HepG2 (cell line): Measurements from ENCODE around the gene RASAL3. TPM values are rescaled to one million over a fixed set of nuclear protein-coding genes. Genes with fewer than 3 reads are reported as not detected.

Source experiments
- ATAC-seq: fragments of 200-7000 bp; cut with Tn5 transposase; 3 replicates; pipeline ENCODE4 v1.9.1; 2020; ENCODE audit warnings: mild to moderate bottlenecking, moderate library complexity
- BruUV-seq: library from RNA; stranded (reverse); fragments of 400-500 nt; replicated peaks from 2 replicates; lab custom pipeline; 2021; lab: Mats Ljungman, UMichigan
- CTCF ChIA-PET: fragments of 300-600 bp; formaldehyde crosslinking; extraction: SDS; loops from one replicate; lab custom pipeline; 2021; ENCODE audit warnings: low total read pairs, inconsistent platforms, low intra/inter-chr PET ratio; lab: Yijun Ruan, JAX
- POLR2A ChIA-PET: fragments of 350-600 bp; sonication (Branson Sonifier 250); formaldehyde crosslinking; loops from one replicate; lab custom pipeline; 2020; ENCODE audit warnings: antibody characterized with exemption, inconsistent platforms; lab: Yijun Ruan, JAX
- DNase-seq: peaks from one replicate; pipeline ENCODE4 v3.0.0-alpha.2; 2015; ENCODE audit warnings: low spot score
- FAIRE-seq: peaks from 3 replicates; lab custom pipeline; 2011; peaks lifted over from hg19 to GRCh38; lab: Jason Lieb, UNC
- H2AFZ ChIP-seq: one replicate; pipeline ENCODE4 v1.6.1; 2011; ENCODE audit warnings: low read length, inconsistent platforms
- H3K27ac ChIP-seq: fragments of 300-600 bp; 3 replicates; pipeline ENCODE4 v1.8.0; 2011; ENCODE audit warnings: mixed run types, mild to moderate bottlenecking, mixed read lengths, low read length, inconsistent platforms; ENCODE audit not compliant: insufficient read depth; ENCODE audit errors: extremely low read length
- H3K27me3 ChIP-seq, 2 experiments: fragments of 200-600 bp in 1 of 2; 2 replicates in 1 of 2; 3 replicates in 1 of 2; pipeline versions ENCODE4 v1.6.0 to v1.8.0; 2011; ENCODE audit warnings: low read length in 2 of 2, mild to moderate bottlenecking in 2 of 2, moderate library complexity in 2 of 2, inconsistent platforms in 1 of 2; ENCODE audit not compliant: insufficient read depth in 2 of 2, control insufficient read depth in 1 of 2
- H3K36me3 ChIP-seq, 2 experiments: fragments of 200-600 bp in 1 of 2; replicated peaks in 1 of 2; 2 replicates in 1 of 2; 3 replicates in 1 of 2; pipeline versions ENCODE4 v1.5.1 to v1.8.0; 2011; ENCODE audit warnings: low read length in 2 of 2, inconsistent platforms in 1 of 2; ENCODE audit not compliant: insufficient read depth in 2 of 2, control insufficient read depth in 1 of 2
- H3K4me1 ChIP-seq: 2 replicates; pipeline ENCODE4 v1.5.1; 2012; ENCODE audit warnings: low read length, inconsistent platforms; ENCODE audit not compliant: insufficient read depth
- H3K4me2 ChIP-seq: 2 replicates; pipeline ENCODE4 v1.6.0; 2011; ENCODE audit warnings: low read depth, low read length, inconsistent platforms
- H3K4me3 ChIP-seq, 3 experiments: fragments of 200-600 bp in 1 of 3; sonication (generic), shearing (Covaris generic) in 1 of 3; replicated peaks in 1 of 3; 2 replicates each; pipeline ENCODE4 v1.5.1; 2011 to 2016; ENCODE audit warnings: low read length in 3 of 3, inconsistent platforms in 2 of 3, low read depth in 2 of 3, mild to moderate bottlenecking in 2 of 3, control low read depth in 1 of 3, mixed read lengths in 1 of 3; ENCODE audit not compliant: insufficient read depth in 1 of 3
- H3K79me2 ChIP-seq: one replicate; pipeline ENCODE4 v1.6.1; 2011; ENCODE audit warnings: low read length, inconsistent platforms; ENCODE audit not compliant: insufficient read depth
- H3K9ac ChIP-seq: 2 replicates; pipeline ENCODE4 v1.6.0; 2011; ENCODE audit warnings: mild to moderate bottlenecking, low read depth, low read length, inconsistent platforms; ENCODE audit not compliant: insufficient read depth
- H3K9me3 ChIP-seq: 2 replicates; pipeline ENCODE4 v1.5.1; 2012; ENCODE audit warnings: mild to moderate bottlenecking, low read length
- H4K20me1 ChIP-seq: 2 replicates; pipeline ENCODE4 v1.6.0; 2011; ENCODE audit warnings: inconsistent platforms, mild to moderate bottlenecking, low read length, moderate library complexity; ENCODE audit not compliant: insufficient read depth
- CSRNP1 ChIP-seq: sonication (generic); formaldehyde crosslinking; IDR thresholded peaks from 2 replicates; pipeline ENCODE4 v1.8.1; 2023; ENCODE audit warnings: mild to moderate bottlenecking, missing genetic modification reagents
- NFIC ChIP-seq: IDR thresholded peaks from 2 replicates; pipeline ENCODE4 v1.6.1; 2012; ENCODE audit warnings: mild to moderate bottlenecking, low read length, inconsistent platforms
- PAF1 ChIP-seq: IDR thresholded peaks from 2 replicates; pipeline ENCODE4 v1.6.1; 2016; ENCODE audit warnings: missing genetic modification reagents, missing compliant biosample characterization
- POLR2AphosphoS5 ChIP-seq: IDR thresholded peaks from 2 replicates; pipeline ENCODE4 v1.6.1; 2012; ENCODE audit warnings: low read depth, low read length
- REL ChIP-seq: sonication (generic); formaldehyde crosslinking; conservative IDR thresholded peaks from 2 replicates; pipeline ENCODE4 v1.8.0; 2022; ENCODE audit warnings: mild to moderate bottlenecking, missing genetic modification reagents, moderate library complexity
- RORA ChIP-seq: sonication (generic); formaldehyde crosslinking; IDR thresholded peaks from 2 replicates; pipeline ENCODE4 v1.5.0; 2020; ENCODE audit warnings: mild to moderate bottlenecking, missing genetic modification reagents, moderate library complexity
- RXRA ChIP-seq: sonication (generic); formaldehyde crosslinking; IDR thresholded peaks from 2 replicates; pipeline ENCODE4 v1.5.1; 2020; ENCODE audit warnings: missing genetic modification reagents
- RXRB ChIP-seq: IDR thresholded peaks from 2 replicates; pipeline ENCODE4 v1.6.1; 2016; ENCODE audit warnings: borderline replicate concordance, missing genetic modification reagents, missing compliant biosample characterization
- SIN3A ChIP-seq: IDR thresholded peaks from 2 replicates; pipeline ENCODE4 v1.6.1; 2011; ENCODE audit warnings: low read depth, mild to moderate bottlenecking, control low read depth, low read length, borderline replicate concordance
- TCF12 ChIP-seq, 2 experiments: fragments of 450-650 bp in 1 of 2; sonication (generic) in 1 of 2; formaldehyde crosslinking in 1 of 2; IDR thresholded peaks; 2 replicates each; pipeline versions ENCODE4 v1.6.1 to v1.8.0; 2017 to 2022; ENCODE audit warnings: antibody characterized with exemption in 1 of 2, mild to moderate bottlenecking in 1 of 2, missing genetic modification reagents in 1 of 2, moderate library complexity in 1 of 2
- ZC3H13 ChIP-seq: sonication (generic); formaldehyde crosslinking; IDR thresholded peaks from 2 replicates; pipeline ENCODE4 v1.8.1; 2023; ENCODE audit warnings: mild to moderate bottlenecking, missing genetic modification reagents, moderate library complexity
- ZNF10 ChIP-seq: sonication (generic); formaldehyde crosslinking; IDR thresholded peaks from 2 replicates; pipeline ENCODE4 v1.4.0; 2020; ENCODE audit warnings: mild to moderate bottlenecking, low read depth, missing genetic modification reagents, borderline replicate concordance
- ZNF354B ChIP-seq: sonication (generic); formaldehyde crosslinking; IDR thresholded peaks from 2 replicates; pipeline ENCODE4 v1.8.0; 2022; ENCODE audit warnings: mild to moderate bottlenecking, missing genetic modification reagents
- ZNF446 ChIP-seq: sonication (generic); formaldehyde crosslinking; IDR thresholded peaks from 2 replicates; pipeline ENCODE4 v1.5.0; 2020; ENCODE audit warnings: mild to moderate bottlenecking, missing genetic modification reagents
- ZNF670 ChIP-seq: sonication (generic); formaldehyde crosslinking; IDR thresholded peaks from 2 replicates; pipeline ENCODE4 v1.8.0; 2022; ENCODE audit warnings: mild to moderate bottlenecking, missing genetic modification reagents, borderline replicate concordance
- ZNF816 ChIP-seq: sonication (generic); formaldehyde crosslinking; IDR thresholded peaks from 2 replicates; pipeline ENCODE4 v1.8.0; 2022; ENCODE audit warnings: missing genetic modification reagents, mild to moderate bottlenecking, borderline replicate concordance
- ZSCAN9 ChIP-seq: IDR thresholded peaks from 2 replicates; pipeline ENCODE4 v1.6.1; 2016; ENCODE audit warnings: borderline replicate concordance
- WGBS: methylation state at CpG from one replicate; pipeline ENCODE4 v1.1.6; 2017; ENCODE audit warnings: low lambda C conversion rate; 5-methylcytosine and 5-hydroxymethylcytosine counted together
- in situ Hi-C: cut with HindIII; loops from 2 replicates; pipeline ENCODE4 v1.10.0; 2017; ENCODE audit warnings: low pct_unique_long_range_greater_than_20kb; ENCODE audit not compliant: extremely low pct_ligation_motif_present
- intact Hi-C: fragments of 100-400 bp; cut with micrococcal nuclease; formaldehyde crosslinking; loops from one replicate; pipeline ENCODE4 v1.10.0; 2022; ENCODE audit not compliant: unreplicated experiment
- polyA plus RNA-seq, 8 experiments: library from polyadenylated mRNA; depleted of rRNA in 3 of 8; stranded (reverse) in 7 of 8; unstranded in 1 of 8; fragments of >200 nt; fragmentation: Illumina TruSeq in 4 of 8; extraction: Trizol in 4 of 8; gene quantifications; 2 replicates each; pipeline versions ENCODE4 v1.2.1 to v1.2.3, GENCODE V29; 2011 to 2016; ENCODE audit warnings: low read depth in 4 of 8, missing spikeins in 1 of 8, mixed read lengths in 1 of 8; ENCODE audit not compliant: insufficient read depth in 1 of 8
- total RNA-seq, 5 experiments: library from RNA; depleted of rRNA; stranded (reverse); fragments of >200 nt; fragmentation: Illumina TruSeq; extraction: Trizol; gene quantifications; 2 replicates each; pipeline ENCODE4 v1.2.3, GENCODE V29; 2016; ENCODE audit warnings: low read depth in 1 of 5
- TF ChIP-seq, protein P1 (sequence below): sonication (generic); formaldehyde crosslinking; IDR thresholded peaks from 2 replicates; pipeline ENCODE4 v1.5.0; 2020; ENCODE audit warnings: mild to moderate bottlenecking, missing genetic modification reagents

Gene RASAL3
- total and polyA plus RNA-seq, 2 of the 13 experiments (the other 11 are each of a cell fraction or from before 2014, with no cell fraction given) = not detected

DNA sequence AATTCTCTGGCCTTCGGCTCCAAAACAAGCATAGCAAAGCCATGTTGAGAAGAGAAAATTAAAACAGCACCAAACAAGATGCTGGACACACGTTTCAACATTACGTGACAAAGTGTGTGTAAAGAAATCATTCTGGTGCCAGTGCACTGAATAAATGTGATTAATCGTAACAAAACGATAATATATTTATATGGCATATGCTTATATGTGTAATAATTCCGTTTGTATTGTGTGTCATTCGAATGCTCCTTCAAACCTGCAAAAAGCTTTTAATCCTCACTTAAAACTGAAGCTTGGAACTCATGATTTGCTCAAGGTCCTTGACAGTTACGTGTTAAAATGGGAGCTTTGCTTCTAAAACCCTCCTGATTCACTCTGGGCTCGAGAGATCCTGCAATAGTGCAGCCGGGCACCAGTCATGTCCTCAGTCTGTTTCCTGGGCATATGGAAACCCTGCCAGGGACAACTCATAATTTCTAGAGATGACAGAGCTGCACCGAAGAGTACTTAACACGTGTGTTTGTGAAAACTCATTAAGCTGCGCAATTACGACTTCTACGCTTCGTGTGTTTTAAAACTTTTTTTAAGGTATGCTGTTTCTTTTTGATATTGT lies 44.8 kb downstream of the RASAL3 start:
- in situ Hi-C loops = loop anchor here (10.0 kb wide), 1 partner anchor 135 kb away; no protein-coding TSS in a partner anchor
- no peak overlapping the region for H2AFZ ChIP-seq
- BruUV-seq = no TSS peak

More for the DNA sequence above, 44.8 kb downstream of the RASAL3 start:
- H4K20me1 ChIP-seq = peaks cover 12% of the 10 kb centered on the region; the same call in 1 of the 2 replicates
- ATAC-seq = no peak
- H3K36me3 ChIP-seq = peaks cover 14 to 17% of the 10 kb centered on the region in 2 experiments; a peak in 4 of 5 replicates
- FAIRE-seq = no peak
- peak overlapping the region; percentile 22 for H3K9ac ChIP-seq
- TF ChIP-seq PAF1 (CRISPR knock-in tag) (0 out of 2 replicates have a peak, but pooled peaks have one; percentile 39), CSRNP1 (peak; percentile 19; the same call in 1 of the 2 replicates), TCF12 (IDR thresholded peaks at IDR 0.05) (no peak), TCF12 (CRISPR knock-in tag; IDR thresholded peaks at IDR 0.05) (no peak), NFIC (0 out of 2 replicates have a peak, but pooled peaks have one; percentile 34), POLR2AphosphoS5 (0 out of 2 replicates have a peak, but pooled peaks have one; percentile 36), RXRB (CRISPR knock-in tag) (0 out of 2 replicates have a peak, but pooled peaks have one; percentile 0), ZC3H13 (CRISPR knock-in tag) (peak; percentile 41; the same call in 1 of the 2 replicates), ZNF816 (CRISPR knock-in tag) (0 out of 2 replicates have a peak, but pooled peaks have one; percentile 24), RORA (no peak), ZNF670 (CRISPR knock-in tag) (0 out of 2 replicates have a peak, but pooled peaks have one; percentile 26), REL (CRISPR knock-in tag) (0 out of 2 replicates have a peak, but pooled peaks have one; percentile 52), ZNF10 (CRISPR knock-in tag) (no peak), SIN3A (0 out of 2 replicates have a peak, but pooled peaks have one; percentile 4), RXRA (CRISPR knock-in tag) (no peak), ZSCAN9 (CRISPR knock-in tag) (0 out of 2 replicates have a peak, but pooled peaks have one; percentile 5), ZNF354B (CRISPR knock-in tag) (0 out of 2 replicates have a peak, but pooled peaks have one; percentile 54), ZNF446 (CRISPR knock-in tag) (no peak)
- TF ChIP-seq, protein P1, sequence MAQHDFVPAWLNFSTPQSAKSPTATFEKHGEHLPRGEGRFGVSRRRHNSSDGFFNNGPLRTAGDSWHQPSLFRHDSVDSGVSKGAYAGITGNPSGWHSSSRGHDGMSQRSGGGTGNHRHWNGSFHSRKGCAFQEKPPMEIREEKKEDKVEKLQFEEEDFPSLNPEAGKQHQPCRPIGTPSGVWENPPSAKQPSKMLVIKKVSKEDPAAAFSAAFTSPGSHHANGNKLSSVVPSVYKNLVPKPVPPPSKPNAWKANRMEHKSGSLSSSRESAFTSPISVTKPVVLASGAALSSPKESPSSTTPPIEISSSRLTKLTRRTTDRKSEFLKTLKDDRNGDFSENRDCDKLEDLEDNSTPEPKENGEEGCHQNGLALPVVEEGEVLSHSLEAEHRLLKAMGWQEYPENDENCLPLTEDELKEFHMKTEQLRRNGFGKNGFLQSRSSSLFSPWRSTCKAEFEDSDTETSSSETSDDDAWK (CRISPR knock-in tag) = no peak
- no peak for DNase-seq
- intact Hi-C loops = loop anchor here (1.0 to 5.0 kb wide), 2 partner anchors 137 to 157 kb away; no protein-coding TSS in a partner anchor
- ChIA-PET POLR2A (interaction anchor here (0.7 to 4.0 kb wide), 22 partner anchors 10 to 294 kb away, joined by 3 to 67 read pairs (median 4); partner anchors contain the start of genes AKAP8 and BRD4), CTCF (interaction anchor here (0.8 to 3.0 kb wide), 2 partner anchors 18 to 137 kb away, joined by 5 to 35 read pairs; no protein-coding TSS in a partner anchor)
- peak overlapping the region; percentile 71 for H3K4me2 ChIP-seq
- WGBS = 67% methylated on average over 16 of the region's 16 CpGs
- H3K4me3 ChIP-seq = peak overlapping the region in 1 of 3 experiments; percentile 49; a peak in 2 of 6 replicates
- no peaks in the 10 kb centered on the region; the same call in 1 of the 2 replicates for H3K9me3 ChIP-seq
- peaks cover 27% of the 10 kb centered on the region for H3K4me1 ChIP-seq
- H3K79me2 ChIP-seq = peaks cover 41% of the 10 kb centered on the region
- H3K27ac ChIP-seq = no peak overlapping the region
- H3K27me3 ChIP-seq = no peaks in the 10 kb centered on the region; a peak in 1 of 5 replicates
